Stimulated activated CD4-positive, alpha-beta T cell treated with anti-CD3 and anti-CD28 coated beads, Interleukin-2, amount 100 ng/mL, for 24 hours (primary cell): ENCODE results near the gene STON2.

Experiments used
- DNase-seq, 2 donors: peaks; one replicate each; pipeline ENCODE4 v3.0.0-alpha.2; 2020

Gene STON2

GRCh38 chr14:81331229-81332021 lies 68.7 kb downstream of the STON2 start:
- DNase-seq: no peak

GRCh38 chr14:81330619-81331122 lies 69.5 kb downstream of the STON2 start:
- DNase-seq: no peak

- DNase-seq: no peak
Measured at GRCh38 chr14:81329640-81330381, 70.3 kb downstream of the STON2 start.

GRCh38 chr14:81326451-81326850 lies 73.7 kb downstream of the STON2 start:
- no peak for DNase-seq

GRCh38 chr14:81324011-81324410 lies 76.1 kb downstream of the STON2 start:
- no peak for DNase-seq

GRCh38 chr14:81323093-81323492 lies 77.0 kb downstream of the STON2 start:
- no peak for DNase-seq

- DNase-seq: no peak
Measured at GRCh38 chr14:81319946-81320345, 80.2 kb downstream of the STON2 start.

- no peak for DNase-seq
Measured at GRCh38 chr14:81319314-81319713, 80.8 kb downstream of the STON2 start.

- DNase-seq: no peak
Measured at GRCh38 chr14:81315341-81315740, 84.8 kb downstream of the STON2 start.

GRCh38 chr14:81314443-81315175 lies 85.5 kb downstream of the STON2 start:
- DNase-seq: no peak

GRCh38 chr14:81313775-81314429 lies 86.2 kb downstream of the STON2 start:
- DNase-seq: no peak

GRCh38 chr14:81313200-81313599 lies 86.9 kb downstream of the STON2 start:
- DNase-seq: no peak

- no peak for DNase-seq
Measured at GRCh38 chr14:81312289-81312876, 87.7 kb downstream of the STON2 start.

- DNase-seq: no peak
Measured at GRCh38 chr14:81311778-81312177, 88.3 kb downstream of the STON2 start.

- DNase-seq: no peak
Measured at GRCh38 chr14:81311141-81311540, 89.0 kb downstream of the STON2 start.

GRCh38 chr14:81310606-81311005 lies 89.5 kb downstream of the STON2 start:
- DNase-seq: no peak

- DNase-seq: no peak
Measured at GRCh38 chr14:81309511-81309910, 90.6 kb downstream of the STON2 start.

- DNase-seq: no peak
Measured at GRCh38 chr14:81305743-81306142, 94.4 kb downstream of the STON2 start.

GRCh38 chr14:81305065-81305464 lies 95.1 kb downstream of the STON2 start:
- DNase-seq: no peak

GRCh38 chr14:81303258-81303935 lies 96.7 kb downstream of the STON2 start:
- peak; percentile 18 to 36 for DNase-seq

- no peak for DNase-seq
Measured at GRCh38 chr14:81302638-81303037, 97.5 kb downstream of the STON2 start.

GRCh38 chr14:81301813-81302212 lies 98.3 kb downstream of the STON2 start:
- no peak for DNase-seq
